Thoracic aorta (tissue), 2 donors: ENCODE results near the gene CERKL. TPM values are rescaled to one million over a fixed set of nuclear protein-coding genes. Genes with fewer than 3 reads are reported as not detected.

Experiments used
- ATAC-seq: fragments of 150-250 bp; one replicate; pipeline ENCODE4 v1.8.0; 2017; ENCODE audit warnings: low read depth; ENCODE audit not compliant: insufficient number of reproducible peaks, low FRiP score
- DNase-seq: peaks from one replicate; pipeline ENCODE4 v3.0.0-alpha.2; 2020; ENCODE audit warnings: low spot score
- H3K27ac ChIP-seq, 2 donors: fragments of 200-600 bp; sonication (generic); 1 replicate in 1 of 2; 2 replicates in 1 of 2; pipeline ENCODE4 v1.5.1; 2016; ENCODE audit warnings: mild to moderate bottlenecking in 2 of 2, moderate library complexity in 2 of 2
- H3K27me3 ChIP-seq: fragments of 200-600 bp; sonication (generic); replicated peaks from 2 replicates; pipeline ENCODE4 v1.6.0; 2016; ENCODE audit warnings: mild to moderate bottlenecking; ENCODE audit not compliant: insufficient read depth
- H3K36me3 ChIP-seq: fragments of 200-600 bp; sonication (generic); one replicate; pipeline ENCODE4 v1.5.1; 2016
- H3K4me1 ChIP-seq, 2 donors: fragments of 200-600 bp; sonication (generic); 1 replicate in 1 of 2; 2 replicates in 1 of 2; pipeline versions ENCODE4 v1.5.1 to v1.6.0; 2016; ENCODE audit warnings: low read depth in 2 of 2, mild to moderate bottlenecking in 1 of 2; ENCODE audit not compliant: control insufficient read depth in 1 of 2
- H3K4me3 ChIP-seq: fragments of 200-600 bp; sonication (generic); 2 replicates; pipeline ENCODE4 v1.5.1; 2016; ENCODE audit warnings: mild to moderate bottlenecking
- H3K9me3 ChIP-seq: fragments of 200-600 bp; sonication (generic); 2 replicates; pipeline ENCODE4 v1.5.1; 2016
- total RNA-seq, 2 donors: library from RNA; depleted of rRNA; stranded (reverse); fragments of >200 nt; gene quantifications; one replicate each; pipeline versions ENCODE4 v1.1.0 to v1.2.3, GENCODE V29; 2016
- TF ChIP-seq, protein P1 (sequence below): fragments of 200-600 bp; sonication (generic); IDR thresholded peaks from one replicate; pipeline ENCODE4 v1.5.1; 2019; ENCODE audit warnings: antibody characterized with exemption

CERKL gene
- total RNA-seq, 2 donors from 2014 or later: not detected

DNA sequence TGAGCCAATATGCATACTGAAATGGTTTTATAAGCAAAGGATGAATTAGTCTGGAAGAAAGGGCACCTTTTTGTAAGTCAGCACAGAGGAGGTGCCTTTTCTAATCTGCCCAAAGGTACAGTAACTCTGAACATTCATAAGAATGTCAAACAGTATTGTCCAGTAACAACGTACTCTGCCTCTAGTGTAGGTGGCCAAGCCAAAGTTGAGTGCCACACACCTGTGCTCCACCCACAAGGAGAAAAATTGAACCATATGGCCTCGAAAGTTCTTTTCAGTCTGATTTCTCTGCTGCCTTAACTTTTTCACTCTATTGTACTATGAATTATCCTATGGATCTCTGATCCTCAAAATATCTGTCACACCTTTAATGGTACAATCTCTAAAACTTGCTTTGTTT is 86.8 kb downstream of the CERKL start:
- TF ChIP-seq, protein P1, sequence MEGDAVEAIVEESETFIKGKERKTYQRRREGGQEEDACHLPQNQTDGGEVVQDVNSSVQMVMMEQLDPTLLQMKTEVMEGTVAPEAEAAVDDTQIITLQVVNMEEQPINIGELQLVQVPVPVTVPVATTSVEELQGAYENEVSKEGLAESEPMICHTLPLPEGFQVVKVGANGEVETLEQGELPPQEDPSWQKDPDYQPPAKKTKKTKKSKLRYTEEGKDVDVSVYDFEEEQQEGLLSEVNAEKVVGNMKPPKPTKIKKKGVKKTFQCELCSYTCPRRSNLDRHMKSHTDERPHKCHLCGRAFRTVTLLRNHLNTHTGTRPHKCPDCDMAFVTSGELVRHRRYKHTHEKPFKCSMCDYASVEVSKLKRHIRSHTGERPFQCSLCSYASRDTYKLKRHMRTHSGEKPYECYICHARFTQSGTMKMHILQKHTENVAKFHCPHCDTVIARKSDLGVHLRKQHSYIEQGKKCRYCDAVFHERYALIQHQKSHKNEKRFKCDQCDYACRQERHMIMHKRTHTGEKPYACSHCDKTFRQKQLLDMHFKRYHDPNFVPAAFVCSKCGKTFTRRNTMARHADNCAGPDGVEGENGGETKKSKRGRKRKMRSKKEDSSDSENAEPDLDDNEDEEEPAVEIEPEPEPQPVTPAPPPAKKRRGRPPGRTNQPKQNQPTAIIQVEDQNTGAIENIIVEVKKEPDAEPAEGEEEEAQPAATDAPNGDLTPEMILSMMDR: no peak
- Histone ChIP-seq H3K27me3 (no peaks in the 10 kb centered on the region), H3K4me1 (no peaks in the 10 kb centered on the region), H3K27ac (no peak overlapping the region), H3K36me3 (no peaks in the 10 kb centered on the region), H3K9me3 (no peaks in the 10 kb centered on the region), H3K4me3 (no peak overlapping the region)
- DNase-seq: no peak
- no peak for ATAC-seq

DNA sequence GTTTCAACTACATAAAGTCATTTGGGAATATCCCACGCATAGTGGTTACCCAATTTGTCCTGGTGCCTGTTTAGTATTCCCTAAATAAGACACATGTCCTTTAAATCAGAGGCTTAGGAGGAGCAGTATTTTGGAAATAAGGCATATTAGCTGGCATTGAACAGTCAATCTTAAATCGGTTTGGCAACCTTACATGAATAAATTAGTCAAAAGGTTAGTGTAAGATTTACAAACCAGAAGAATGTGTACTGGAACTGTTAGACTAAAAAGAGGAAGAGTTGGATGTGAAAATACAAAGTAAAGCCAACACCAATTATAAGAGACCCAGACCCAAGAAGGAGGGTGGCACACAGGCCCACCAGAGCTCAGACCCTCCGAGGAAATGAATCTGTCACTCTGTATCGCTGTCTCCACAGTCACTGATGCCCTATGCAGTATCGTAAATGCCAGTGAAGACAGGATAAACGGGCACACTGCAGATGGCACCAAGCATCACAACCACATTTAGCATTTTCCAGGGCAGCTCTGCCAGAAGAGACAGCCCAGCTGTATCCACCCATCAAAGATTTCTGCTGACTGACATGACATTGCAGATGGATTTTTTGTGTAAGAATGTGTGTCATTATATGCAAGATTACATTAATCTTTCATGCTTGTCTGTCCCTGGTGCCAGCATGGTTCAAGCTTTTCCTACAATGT is 90.4 kb downstream of the CERKL start:
- TF ChIP-seq, protein P1: no peak
- Histone ChIP-seq H3K27ac (no peak overlapping the region), H3K27me3 (no peaks in the 10 kb centered on the region), H3K4me1 (no peaks in the 10 kb centered on the region), H3K36me3 (no peaks in the 10 kb centered on the region), H3K4me3 (no peak overlapping the region), H3K9me3 (no peaks in the 10 kb centered on the region)
- ATAC-seq (no peak), DNase-seq (no peak)

DNA sequence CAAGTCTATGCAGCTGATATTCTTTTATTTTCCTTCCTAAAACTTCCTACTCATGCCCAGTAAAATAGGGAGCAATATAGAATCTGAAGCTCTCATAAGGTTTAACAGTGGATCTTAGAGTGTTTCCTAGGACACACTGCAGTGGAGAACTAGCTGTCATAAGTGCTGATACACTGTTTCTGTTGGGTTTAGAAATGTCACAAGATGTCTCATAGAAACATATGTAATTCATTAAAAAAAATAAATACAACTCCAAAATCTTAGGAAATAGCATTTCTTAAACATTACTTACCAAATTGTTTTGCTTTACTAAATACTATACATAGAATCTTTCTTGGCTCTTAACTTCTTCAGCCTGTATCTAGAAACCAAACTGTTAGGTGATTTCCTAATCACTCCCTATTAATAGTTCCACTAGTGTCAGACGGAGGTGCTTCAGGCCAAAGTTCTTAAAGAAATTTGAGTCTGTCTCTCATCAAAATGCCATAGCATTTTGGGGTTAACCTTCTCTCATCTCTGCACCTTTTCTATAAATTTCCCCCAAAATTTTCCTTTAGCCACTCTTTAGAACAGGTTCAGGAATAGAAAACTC is 93.7 kb downstream of the CERKL start:
- DNase-seq (no peak), ATAC-seq (no peak)
- no peaks in the 10 kb centered on the region for H3K36me3 ChIP-seq
- H3K27ac ChIP-seq: no peak overlapping the region
- H3K9me3 ChIP-seq: no peaks in the 10 kb centered on the region
- H3K27me3 ChIP-seq: no peaks in the 10 kb centered on the region
- TF ChIP-seq, protein P1: no peak
- no peaks in the 10 kb centered on the region for H3K4me1 ChIP-seq
- H3K4me3 ChIP-seq: no peak overlapping the region

DNA sequence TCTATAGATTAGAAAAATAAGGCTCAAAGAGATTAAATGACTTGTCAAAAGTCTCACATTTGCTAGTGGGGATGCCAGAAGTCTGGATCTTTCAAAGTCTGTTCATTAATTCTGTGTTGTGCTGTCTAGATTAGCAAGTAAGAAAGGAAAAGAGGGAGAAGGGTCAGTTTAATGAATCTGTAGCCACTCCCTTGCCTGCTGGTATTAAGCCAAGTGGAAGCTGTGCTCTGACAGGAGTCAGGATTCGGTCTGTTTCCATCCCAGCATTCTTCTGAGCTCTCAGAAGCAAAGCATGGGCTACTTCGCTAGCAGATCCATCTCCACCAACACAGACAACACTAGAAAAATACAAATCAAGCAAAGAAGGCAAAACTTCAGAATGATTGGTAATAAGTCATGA is 98.5 kb downstream of the CERKL start:
- Histone ChIP-seq H3K4me3 (no peak overlapping the region), H3K4me1 (no peaks in the 10 kb centered on the region), H3K27ac (no peak overlapping the region), H3K27me3 (no peaks in the 10 kb centered on the region), H3K9me3 (no peaks in the 10 kb centered on the region), H3K36me3 (no peaks in the 10 kb centered on the region)
- ATAC-seq (no peak), DNase-seq (no peak)
- TF ChIP-seq, protein P1: no peak

DNA sequence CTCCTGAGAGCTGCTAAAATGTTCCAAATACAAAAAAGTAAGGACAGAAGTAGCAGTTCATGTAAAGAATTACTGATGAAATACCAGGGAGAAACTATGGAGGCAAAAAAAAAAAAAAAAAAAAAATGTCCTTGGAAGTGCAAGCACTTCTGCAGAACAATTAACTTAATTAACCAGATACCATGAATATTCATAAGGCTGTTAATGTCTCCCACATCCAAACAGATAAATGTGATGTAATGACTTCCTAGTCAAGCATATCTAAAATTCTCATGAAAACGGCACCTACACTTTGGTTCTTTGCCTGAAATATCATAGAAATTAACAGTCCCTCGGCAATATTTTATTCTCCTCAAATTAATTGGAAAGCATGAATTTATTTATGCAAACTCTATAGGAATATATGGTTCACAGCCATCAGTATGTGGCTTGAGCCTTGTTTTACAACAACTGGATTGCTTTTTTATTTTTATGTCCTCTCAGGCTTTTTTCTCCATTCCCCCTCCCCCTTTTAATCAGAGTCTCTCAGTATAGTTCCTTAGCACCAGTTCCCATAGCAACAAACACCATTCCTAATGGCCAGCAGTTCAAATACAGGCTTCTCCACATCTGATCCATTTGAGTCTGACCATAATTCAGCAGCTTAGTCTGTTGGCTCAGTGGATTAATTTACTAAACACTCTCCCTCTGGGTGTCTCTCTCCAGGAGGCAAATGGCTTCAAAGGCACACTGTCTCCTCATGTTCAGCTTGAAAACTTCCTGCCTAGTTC is 102.7 kb downstream of the CERKL start:
- TF ChIP-seq, protein P1: no peak
- Histone ChIP-seq H3K27ac (no peak overlapping the region), H3K36me3 (no peaks in the 10 kb centered on the region), H3K4me1 (no peaks in the 10 kb centered on the region), H3K9me3 (no peaks in the 10 kb centered on the region), H3K4me3 (no peak overlapping the region), H3K27me3 (no peaks in the 10 kb centered on the region)
- DNase-seq: no peak
- ATAC-seq: no peak
